Gastroesophageal sphincter (tissue), 3 donors: ENCODE data around the gene HBG2.

Source experiments
- EP300 ChIP-seq: sonication (generic); formaldehyde crosslinking; IDR thresholded peaks from one replicate; pipeline ENCODE4 v1.6.1; 2017; ENCODE audit warnings: antibody characterized with exemption, mild to moderate bottlenecking
- POLR2A ChIP-seq, 2 donors: fragments of 450-650 bp; IDR thresholded peaks; one replicate each; pipeline ENCODE4 v1.6.1; 2017; ENCODE audit warnings: antibody characterized with exemption in 2 of 2, mild to moderate bottlenecking in 2 of 2, moderate library complexity in 1 of 2
- POLR2AphosphoS5 ChIP-seq: sonication (generic); formaldehyde crosslinking; IDR thresholded peaks from one replicate; pipeline ENCODE4 v1.6.1; 2017; ENCODE audit warnings: antibody characterized with exemption
- TF ChIP-seq, protein P1 (sequence below), 4 experiments: fragments of 200-600 bp in 2 of 4; fragments of 450-650 bp in 2 of 4; sonication (generic) in 1 of 4; IDR thresholded peaks; one replicate each; pipeline ENCODE4 v1.5.1; 2017 to 2019; ENCODE audit warnings: antibody characterized with exemption in 4 of 4, mild to moderate bottlenecking in 2 of 4, moderate library complexity in 2 of 4

DNA sequence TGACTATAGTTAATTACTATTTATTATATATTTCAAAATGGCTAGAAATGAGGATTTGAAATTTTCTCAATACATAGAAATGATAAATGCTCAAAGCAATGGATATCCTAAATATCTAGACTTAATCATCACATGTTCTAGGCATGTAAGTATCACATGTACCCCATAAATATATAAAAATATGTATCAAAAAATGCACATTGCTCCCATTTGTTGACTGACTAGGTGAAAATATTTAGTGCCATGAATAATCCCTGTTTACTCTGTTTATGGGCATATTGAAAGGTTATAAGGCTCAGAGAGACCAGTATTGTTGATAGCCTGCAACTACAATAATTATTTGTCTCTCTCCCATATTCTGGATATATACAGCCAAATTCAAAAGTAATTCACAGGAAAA is 12.0 kb upstream of the HBG2 start:
- TF ChIP-seq, protein P1, sequence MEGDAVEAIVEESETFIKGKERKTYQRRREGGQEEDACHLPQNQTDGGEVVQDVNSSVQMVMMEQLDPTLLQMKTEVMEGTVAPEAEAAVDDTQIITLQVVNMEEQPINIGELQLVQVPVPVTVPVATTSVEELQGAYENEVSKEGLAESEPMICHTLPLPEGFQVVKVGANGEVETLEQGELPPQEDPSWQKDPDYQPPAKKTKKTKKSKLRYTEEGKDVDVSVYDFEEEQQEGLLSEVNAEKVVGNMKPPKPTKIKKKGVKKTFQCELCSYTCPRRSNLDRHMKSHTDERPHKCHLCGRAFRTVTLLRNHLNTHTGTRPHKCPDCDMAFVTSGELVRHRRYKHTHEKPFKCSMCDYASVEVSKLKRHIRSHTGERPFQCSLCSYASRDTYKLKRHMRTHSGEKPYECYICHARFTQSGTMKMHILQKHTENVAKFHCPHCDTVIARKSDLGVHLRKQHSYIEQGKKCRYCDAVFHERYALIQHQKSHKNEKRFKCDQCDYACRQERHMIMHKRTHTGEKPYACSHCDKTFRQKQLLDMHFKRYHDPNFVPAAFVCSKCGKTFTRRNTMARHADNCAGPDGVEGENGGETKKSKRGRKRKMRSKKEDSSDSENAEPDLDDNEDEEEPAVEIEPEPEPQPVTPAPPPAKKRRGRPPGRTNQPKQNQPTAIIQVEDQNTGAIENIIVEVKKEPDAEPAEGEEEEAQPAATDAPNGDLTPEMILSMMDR (IDR thresholded peaks at IDR 0.05) = no peak
- TF ChIP-seq POLR2AphosphoS5 (no peak), EP300 (no peak), POLR2A (IDR thresholded peaks at IDR 0.05) (no peak)
